Gastroesophageal sphincter (tissue), 3 donors: ENCODE results near the gene CREB3.

Source experiments
- CTCF ChIP-seq, 4 experiments: fragments of 200-600 bp in 2 of 4; fragments of 450-650 bp in 2 of 4; sonication (generic) in 1 of 4; IDR thresholded peaks; one replicate each; pipeline ENCODE4 v1.5.1; 2017 to 2019; ENCODE audit warnings: antibody characterized with exemption in 4 of 4, mild to moderate bottlenecking in 2 of 4, moderate library complexity in 2 of 4
- POLR2AphosphoS5 ChIP-seq: sonication (generic); formaldehyde crosslinking; IDR thresholded peaks from one replicate; pipeline ENCODE4 v1.6.1; 2017; ENCODE audit warnings: antibody characterized with exemption

GRCh38 chr9:35760651-35761050 is 28.2 kb downstream of the CREB3 start:
- TF ChIP-seq POLR2AphosphoS5 (no peak), CTCF (IDR thresholded peaks at IDR 0.05) (no peak)
